T-helper 17 cell (primary cell): ENCODE data around the gene APC. TPM values are rescaled to one million over a fixed set of nuclear protein-coding genes. Genes with fewer than 3 reads are reported as not detected.

ENCODE experiments used
- ATAC-seq: fragments of 150-1000 bp; cut with Tn5 transposase; 2 replicates; pipeline ENCODE4 v1.10.0; 2021; ENCODE audit warnings: mild to moderate bottlenecking, moderate library complexity
- DNase-seq, 3 donors: peaks; one replicate each; pipeline versions ENCODE4 v3.0.0 to v3.0.0-alpha.2; 2020 to 2021
- H3K9me3 ChIP-seq: one replicate; pipeline ENCODE4 v1.7.0; 2013; ENCODE audit warnings: low read length, mild to moderate bottlenecking; ENCODE audit not compliant: control insufficient read depth, poor library complexity, severe bottlenecking
- H3K27ac Mint-ChIP-seq: one replicate; pipeline ENCODE4 v1.8.0; 2022; ENCODE audit warnings: mild to moderate bottlenecking, moderate library complexity, mixed read lengths
- H3K27me3 Mint-ChIP-seq: one replicate; pipeline ENCODE4 v1.8.0; 2022; ENCODE audit warnings: mixed read lengths
- H3K36me3 Mint-ChIP-seq: one replicate; pipeline ENCODE4 v1.8.0; 2022; ENCODE audit warnings: low read depth, mixed read lengths
- H3K4me1 Mint-ChIP-seq: one replicate; pipeline ENCODE4 v1.8.0; 2022; ENCODE audit warnings: mild to moderate bottlenecking, mixed read lengths
- H3K4me3 Mint-ChIP-seq: one replicate; pipeline ENCODE4 v1.8.0; 2022; ENCODE audit warnings: mild to moderate bottlenecking, moderate library complexity, mixed read lengths
- total RNA-seq, 4 donors: library from RNA in 2 of 4; stranded (reverse) in 2 of 4; gene quantifications; one replicate each; pipeline ENCODE4 v1.2.3 and lab custom pipeline; 2022 to 2026

The APC gene
- total RNA-seq (10 to 100 TPM; 31.0 to 33.2 TPM), total RNA-seq (lab: John Stamatoyannopoulos, UW) (67.2 to 93.3 reads per million in 2 donors)

DNA sequence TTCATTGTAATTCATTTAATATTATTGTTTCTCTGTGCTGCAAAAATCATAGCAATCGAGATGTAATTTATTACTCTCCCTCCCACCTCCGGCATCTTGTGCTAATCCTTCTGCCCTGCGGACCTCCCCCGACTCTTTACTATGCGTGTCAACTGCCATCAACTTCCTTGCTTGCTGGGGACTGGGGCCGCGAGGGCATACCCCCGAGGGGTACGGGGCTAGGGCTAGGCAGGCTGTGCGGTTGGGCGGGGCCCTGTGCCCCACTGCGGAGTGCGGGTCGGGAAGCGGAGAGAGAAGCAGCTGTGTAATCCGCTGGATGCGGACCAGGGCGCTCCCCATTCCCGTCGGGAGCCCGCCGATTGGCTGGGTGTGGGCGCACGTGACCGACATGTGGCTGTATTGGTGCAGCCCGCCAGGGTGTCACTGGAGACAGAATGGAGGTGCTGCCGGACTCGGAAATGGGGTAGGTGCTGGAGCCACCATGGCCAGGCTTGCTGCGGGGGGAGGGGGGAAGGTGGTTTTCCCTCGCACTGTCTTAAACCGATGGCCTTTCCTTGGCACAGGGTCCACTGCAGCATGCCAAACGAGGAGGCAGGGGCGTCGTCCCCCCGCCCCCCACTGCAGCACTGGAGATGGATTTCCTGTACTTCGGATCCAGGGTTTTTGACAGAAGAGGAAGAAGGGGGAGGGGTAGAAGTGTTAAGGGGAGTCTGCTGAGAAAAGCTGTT, at the start of gene APC:
Gene APC (plus strand): TSS at position 423 of the 728 bp plus-strand sequence. CDS start 17,006 bp downstream, outside the sequence.
- DNase-seq (peak; percentile 64 to 72 (median 69)), ATAC-seq (peak; percentile 98)
- no peaks in the 10 kb centered on the region for H3K9me3 ChIP-seq
- H3K36me3 Mint-ChIP-seq, result no peaks in the 10 kb centered on the region
- no peaks in the 10 kb centered on the region for H3K27me3 Mint-ChIP-seq
- H3K4me1 Mint-ChIP-seq, result peaks cover 17% of the 10 kb centered on the region
- H3K27ac Mint-ChIP-seq, result peak within 1 kb of the TSS; percentile 91
- peak within 1 kb of the TSS; percentile 98 for H3K4me3 Mint-ChIP-seq

DNA sequence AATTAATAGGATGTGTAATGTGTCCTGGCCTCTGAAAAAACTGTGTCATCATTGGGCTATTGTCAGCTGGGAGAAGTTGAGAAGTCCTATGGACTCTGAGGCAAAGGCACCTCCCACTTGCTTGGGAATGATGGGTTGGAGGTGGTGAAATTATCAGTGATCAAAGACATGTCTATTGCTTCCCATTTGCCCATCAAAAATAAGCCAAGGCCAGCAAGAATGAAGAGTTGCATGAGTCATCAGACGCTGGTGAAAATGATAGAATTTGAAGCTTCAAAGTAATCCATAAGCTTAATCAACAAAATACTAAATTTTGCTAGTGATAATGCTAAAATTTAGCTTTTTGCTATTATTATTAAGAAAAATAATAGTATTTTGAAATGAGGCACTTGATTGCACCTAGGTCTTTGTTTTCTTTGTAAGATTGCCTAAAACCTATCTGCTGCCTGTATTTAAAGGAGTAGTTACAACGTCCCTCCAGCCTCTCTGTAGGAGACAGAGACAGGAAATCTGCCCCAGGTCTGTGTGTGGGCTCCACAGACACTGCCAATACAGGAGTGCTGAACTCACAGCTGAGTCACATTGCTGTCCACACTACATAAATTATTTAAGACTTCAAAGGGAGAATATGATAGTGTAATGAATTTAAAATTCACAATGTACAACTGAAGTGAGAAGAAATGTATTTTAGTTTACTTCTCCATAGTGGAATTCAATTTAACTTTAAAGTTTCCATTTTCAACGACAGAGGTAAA, 48.4 kb upstream of the APC start:
- no peak overlapping the region for H3K4me3 Mint-ChIP-seq
- peaks cover 2% of the 10 kb centered on the region for H3K36me3 Mint-ChIP-seq
- DNase-seq, result no peak
- no peaks in the 10 kb centered on the region for H3K4me1 Mint-ChIP-seq
- H3K9me3 ChIP-seq, result no peaks in the 10 kb centered on the region
- H3K27ac Mint-ChIP-seq, result no peak overlapping the region
- no peak for ATAC-seq
- peaks cover 53% of the 10 kb centered on the region for H3K27me3 Mint-ChIP-seq

DNA sequence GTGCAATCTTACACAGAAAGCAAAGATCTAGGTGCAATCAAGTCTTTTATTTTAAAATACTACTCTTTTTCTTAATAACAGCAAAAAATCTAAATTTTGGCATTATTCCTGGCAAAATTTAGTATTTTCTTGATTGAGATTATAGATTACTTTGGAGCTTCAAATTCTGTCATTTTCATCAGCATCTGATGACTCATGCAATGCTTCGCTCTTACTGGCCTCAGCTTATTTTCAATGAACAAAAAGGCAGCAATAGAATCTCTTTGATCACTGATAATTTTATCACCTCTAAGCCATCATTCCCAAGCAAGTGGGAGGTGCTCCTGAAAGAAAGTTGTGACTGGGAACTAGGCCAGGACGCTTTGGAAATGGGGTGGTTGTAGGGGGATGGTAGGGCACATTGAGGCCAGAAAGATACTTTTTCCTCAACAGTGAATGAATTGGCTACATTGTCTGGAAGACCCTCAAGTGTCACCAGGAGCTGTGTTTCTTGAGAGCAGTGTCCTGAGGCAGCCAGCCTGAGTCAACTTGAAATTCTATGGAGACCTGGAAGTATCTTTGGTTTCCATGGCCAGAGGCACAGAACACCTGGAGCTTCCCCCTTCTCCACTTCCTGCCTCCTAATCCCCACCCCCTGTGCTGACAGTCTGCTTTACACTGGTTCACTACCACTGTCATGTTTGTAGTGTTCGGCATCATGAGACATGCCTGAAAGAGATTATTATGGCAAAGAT, 46.9 kb upstream of the APC start:
- Mint-ChIP-seq H3K27ac (no peak overlapping the region), H3K4me1 (no peaks in the 10 kb centered on the region), H3K4me3 (no peak overlapping the region), H3K36me3 (peaks cover 2% of the 10 kb centered on the region), H3K27me3 (peaks cover 61% of the 10 kb centered on the region)
- ATAC-seq, result no peak
- no peak for DNase-seq
- no peaks in the 10 kb centered on the region for H3K9me3 ChIP-seq

DNA sequence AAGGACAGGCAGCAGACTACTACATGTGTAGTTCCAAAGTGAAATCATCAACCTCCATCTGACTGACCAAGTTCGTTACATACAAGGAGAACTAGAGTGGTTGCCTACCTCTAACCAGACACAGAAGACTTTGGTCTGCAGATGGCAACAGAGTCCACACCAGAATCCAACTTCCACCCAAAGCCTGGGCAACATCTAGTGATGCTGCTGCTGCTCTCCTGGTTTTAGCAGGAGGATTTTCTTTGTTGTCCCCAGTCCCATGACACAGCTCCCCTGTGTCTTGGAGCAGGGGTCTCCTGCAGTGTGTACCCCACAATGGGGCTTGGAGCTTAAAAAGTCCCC, 46.4 kb upstream of the APC start:
- DNase-seq (no peak), ATAC-seq (no peak)
- Mint-ChIP-seq H3K27ac (no peak overlapping the region), H3K27me3 (peaks cover 61% of the 10 kb centered on the region), H3K36me3 (peaks cover 2% of the 10 kb centered on the region), H3K4me3 (no peak overlapping the region), H3K4me1 (no peaks in the 10 kb centered on the region)
- no peaks in the 10 kb centered on the region for H3K9me3 ChIP-seq

DNA sequence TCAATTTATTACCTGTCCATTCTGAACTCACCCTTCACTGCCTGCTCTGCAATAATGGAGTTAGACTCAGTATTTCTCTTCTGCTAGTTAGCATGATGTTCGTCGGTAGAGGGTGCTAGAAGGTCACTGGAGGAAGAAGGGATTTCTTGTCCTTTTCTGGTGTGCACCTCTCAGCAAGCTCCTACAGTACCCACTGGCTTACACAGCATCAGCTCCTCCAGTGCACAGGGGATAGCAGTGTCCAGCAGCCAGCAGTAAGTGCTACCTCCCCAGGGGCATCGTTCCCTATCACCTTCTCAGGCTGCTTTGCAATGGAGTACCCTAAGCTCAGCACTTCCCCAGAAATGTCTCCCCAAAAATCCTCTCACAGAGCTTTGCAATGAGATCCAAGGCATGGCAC, 45.9 kb upstream of the APC start:
- H3K9me3 ChIP-seq, result no peaks in the 10 kb centered on the region
- no peak for DNase-seq
- H3K27ac Mint-ChIP-seq, result no peak overlapping the region
- no peak overlapping the region for H3K4me3 Mint-ChIP-seq
- peak; percentile 37 for ATAC-seq
- no peaks in the 10 kb centered on the region for H3K4me1 Mint-ChIP-seq
- peaks cover 61% of the 10 kb centered on the region for H3K27me3 Mint-ChIP-seq
- H3K36me3 Mint-ChIP-seq, result peaks cover 2% of the 10 kb centered on the region

DNA sequence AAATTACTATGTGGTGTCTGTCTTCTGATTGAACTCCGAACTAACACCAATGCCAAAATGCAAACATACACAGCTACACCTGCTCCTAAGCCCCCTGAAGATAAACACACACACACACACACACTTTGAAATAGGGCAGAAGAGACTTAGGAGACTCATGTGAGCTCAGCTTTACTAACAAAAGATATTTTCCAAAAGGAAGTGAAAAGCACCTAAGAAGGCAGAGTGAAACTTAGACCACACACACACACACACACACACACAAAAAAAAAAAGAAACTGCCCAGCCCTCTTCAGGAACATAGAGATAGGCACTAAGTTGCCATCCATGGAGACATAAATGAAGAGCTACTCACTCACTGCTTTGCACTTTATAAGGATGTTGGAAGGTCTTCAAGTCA, 45.2 kb upstream of the APC start:
- no peaks in the 10 kb centered on the region for H3K9me3 ChIP-seq
- Mint-ChIP-seq H3K4me3 (peak overlapping the region; percentile 60), H3K27me3 (peaks cover 63% of the 10 kb centered on the region), H3K4me1 (no peaks in the 10 kb centered on the region), H3K27ac (no peak overlapping the region), H3K36me3 (peaks cover 2% of the 10 kb centered on the region)
- DNase-seq (no peak), ATAC-seq (no peak)

DNA sequence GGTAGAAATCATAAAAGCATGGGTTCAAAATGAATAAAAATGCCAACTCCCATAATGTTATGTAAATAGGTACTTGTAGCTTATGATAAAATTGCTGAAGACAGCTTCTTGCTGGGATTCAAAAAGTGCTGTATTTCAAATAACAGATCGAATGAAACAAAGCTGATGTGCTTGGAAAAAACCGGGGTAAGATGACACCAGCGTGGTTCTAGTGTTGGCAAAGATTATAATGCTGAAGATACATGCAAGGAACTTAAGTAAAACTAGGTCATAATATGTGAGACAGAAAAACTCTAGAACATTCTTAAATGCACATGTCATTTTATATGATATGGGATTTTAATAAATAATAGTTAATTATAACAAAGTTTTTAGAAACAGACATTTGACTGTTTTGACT, 44.4 kb upstream of the APC start:
- peaks cover 55% of the 10 kb centered on the region for H3K27me3 Mint-ChIP-seq
- no peak for ATAC-seq
- H3K9me3 ChIP-seq, result no peaks in the 10 kb centered on the region
- no peak overlapping the region for H3K4me3 Mint-ChIP-seq
- peaks cover 2% of the 10 kb centered on the region for H3K36me3 Mint-ChIP-seq
- no peaks in the 10 kb centered on the region for H3K4me1 Mint-ChIP-seq
- H3K27ac Mint-ChIP-seq, result no peak overlapping the region
- no peak for DNase-seq

DNA sequence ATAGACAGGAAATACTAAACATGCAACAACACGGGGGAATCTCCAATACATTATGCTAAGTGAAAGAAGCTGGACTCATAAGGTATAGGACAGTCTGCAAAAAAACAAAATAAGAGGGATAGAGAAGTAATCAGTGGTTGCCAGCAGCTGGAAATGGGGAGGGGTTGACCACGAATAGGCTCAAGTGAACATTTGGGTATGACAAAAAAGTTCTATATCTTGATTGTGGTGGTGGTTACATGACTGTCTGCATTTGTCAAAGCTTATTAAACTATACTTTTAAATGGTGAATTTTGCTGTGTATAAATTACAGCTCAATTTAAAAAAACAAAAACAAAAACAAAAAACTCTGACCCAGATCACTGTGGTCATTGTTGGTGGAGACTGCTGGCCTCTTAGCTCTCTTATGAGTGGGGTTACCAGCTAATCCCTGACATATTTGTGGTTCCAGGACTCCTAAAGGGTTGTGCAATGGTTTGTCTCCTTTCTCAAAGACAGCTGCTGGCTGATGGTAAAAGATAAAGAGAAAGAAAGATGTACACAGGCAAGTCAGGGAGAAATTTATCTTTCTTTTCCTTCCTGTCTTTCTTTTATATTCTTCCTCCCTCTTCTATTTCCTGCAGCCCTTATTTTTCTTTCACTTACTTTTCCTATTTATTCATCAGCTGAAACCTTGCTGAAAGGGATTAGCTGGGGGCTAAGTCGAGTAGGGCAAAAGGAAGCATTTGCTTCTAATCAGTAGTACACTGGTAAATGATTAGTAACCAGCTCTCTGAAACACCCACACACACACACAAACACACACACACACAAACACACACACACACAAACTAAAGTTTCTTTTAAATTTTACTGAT, 42.6 kb upstream of the APC start:
- ATAC-seq (no peak), DNase-seq (no peak)
- Mint-ChIP-seq H3K27me3 (peaks cover 51% of the 10 kb centered on the region), H3K4me1 (no peaks in the 10 kb centered on the region), H3K4me3 (no peak overlapping the region), H3K27ac (no peak overlapping the region), H3K36me3 (peaks cover 2% of the 10 kb centered on the region)
- no peaks in the 10 kb centered on the region for H3K9me3 ChIP-seq

DNA sequence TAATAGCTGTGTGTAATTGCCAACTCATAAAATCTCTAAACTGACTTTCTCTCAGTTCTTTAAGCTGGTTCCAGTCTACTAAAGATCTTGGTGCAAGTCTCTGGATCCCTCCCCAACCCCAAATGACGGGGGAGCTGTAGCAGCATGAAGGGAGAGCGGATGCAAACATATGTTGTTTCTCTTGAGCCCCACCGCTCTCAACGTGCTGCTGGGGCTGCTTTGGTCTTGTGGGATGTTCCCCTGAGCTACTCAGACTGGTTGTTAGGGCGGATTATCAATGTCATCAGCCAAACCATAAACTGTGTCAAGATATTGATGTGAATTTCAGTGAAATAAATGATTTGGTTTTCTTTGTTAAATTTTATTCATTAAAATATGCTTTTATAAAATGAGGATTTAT, 40.9 kb upstream of the APC start:
- Mint-ChIP-seq H3K27me3 (peaks cover 49% of the 10 kb centered on the region), H3K4me1 (no peaks in the 10 kb centered on the region), H3K36me3 (peaks cover 2% of the 10 kb centered on the region), H3K4me3 (no peak overlapping the region), H3K27ac (no peak overlapping the region)
- no peaks in the 10 kb centered on the region for H3K9me3 ChIP-seq
- ATAC-seq (no peak), DNase-seq (no peak)

DNA sequence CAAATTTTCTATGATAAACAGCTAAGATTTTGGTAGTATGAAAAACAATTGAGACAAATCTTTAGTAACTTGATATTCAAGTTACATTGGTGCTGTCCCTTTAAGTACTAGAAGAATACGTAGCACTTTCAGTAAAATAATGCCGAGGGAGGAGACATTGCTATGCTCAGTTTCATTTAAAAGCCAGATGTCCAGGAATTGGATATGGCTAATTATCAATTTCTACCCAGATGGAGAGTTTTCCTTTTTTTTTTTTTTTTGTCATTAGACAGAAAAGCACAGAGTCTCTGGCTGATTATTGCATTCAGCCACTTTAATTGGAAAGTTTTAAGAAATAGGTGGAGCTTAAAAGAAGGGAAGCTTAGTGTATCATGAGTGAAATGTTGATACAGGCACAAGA, 40.4 kb upstream of the APC start:
- no peaks in the 10 kb centered on the region for H3K9me3 ChIP-seq
- Mint-ChIP-seq H3K27me3 (peaks cover 43% of the 10 kb centered on the region), H3K4me1 (no peaks in the 10 kb centered on the region), H3K4me3 (no peak overlapping the region), H3K27ac (no peak overlapping the region), H3K36me3 (peaks cover 2% of the 10 kb centered on the region)
- DNase-seq (no peak), ATAC-seq (no peak)

DNA sequence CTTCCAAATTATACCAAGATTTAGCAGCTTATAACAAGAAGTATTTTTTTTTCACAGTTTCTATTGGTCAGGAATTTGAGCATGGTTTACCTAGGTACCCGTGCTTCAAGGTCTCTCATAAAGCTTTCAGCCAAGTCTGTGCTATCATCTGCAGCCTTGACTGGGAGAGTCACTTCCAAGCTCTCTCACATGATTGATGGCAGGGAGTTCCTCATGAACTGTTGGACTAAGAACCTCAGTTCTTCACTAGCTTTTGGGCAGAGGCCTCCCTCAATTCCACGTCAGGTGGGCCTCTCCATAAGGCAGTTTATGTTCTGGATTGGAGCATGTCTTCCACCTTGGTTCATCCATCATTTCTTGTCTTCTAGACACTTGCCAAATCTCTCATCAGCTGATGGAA, 39.9 kb upstream of the APC start:
- DNase-seq, result no peak
- Mint-ChIP-seq H3K4me1 (no peaks in the 10 kb centered on the region), H3K36me3 (no peaks in the 10 kb centered on the region), H3K27ac (no peak overlapping the region), H3K27me3 (peaks cover 38% of the 10 kb centered on the region), H3K4me3 (no peak overlapping the region)
- no peak for ATAC-seq
- H3K9me3 ChIP-seq, result no peaks in the 10 kb centered on the region

DNA sequence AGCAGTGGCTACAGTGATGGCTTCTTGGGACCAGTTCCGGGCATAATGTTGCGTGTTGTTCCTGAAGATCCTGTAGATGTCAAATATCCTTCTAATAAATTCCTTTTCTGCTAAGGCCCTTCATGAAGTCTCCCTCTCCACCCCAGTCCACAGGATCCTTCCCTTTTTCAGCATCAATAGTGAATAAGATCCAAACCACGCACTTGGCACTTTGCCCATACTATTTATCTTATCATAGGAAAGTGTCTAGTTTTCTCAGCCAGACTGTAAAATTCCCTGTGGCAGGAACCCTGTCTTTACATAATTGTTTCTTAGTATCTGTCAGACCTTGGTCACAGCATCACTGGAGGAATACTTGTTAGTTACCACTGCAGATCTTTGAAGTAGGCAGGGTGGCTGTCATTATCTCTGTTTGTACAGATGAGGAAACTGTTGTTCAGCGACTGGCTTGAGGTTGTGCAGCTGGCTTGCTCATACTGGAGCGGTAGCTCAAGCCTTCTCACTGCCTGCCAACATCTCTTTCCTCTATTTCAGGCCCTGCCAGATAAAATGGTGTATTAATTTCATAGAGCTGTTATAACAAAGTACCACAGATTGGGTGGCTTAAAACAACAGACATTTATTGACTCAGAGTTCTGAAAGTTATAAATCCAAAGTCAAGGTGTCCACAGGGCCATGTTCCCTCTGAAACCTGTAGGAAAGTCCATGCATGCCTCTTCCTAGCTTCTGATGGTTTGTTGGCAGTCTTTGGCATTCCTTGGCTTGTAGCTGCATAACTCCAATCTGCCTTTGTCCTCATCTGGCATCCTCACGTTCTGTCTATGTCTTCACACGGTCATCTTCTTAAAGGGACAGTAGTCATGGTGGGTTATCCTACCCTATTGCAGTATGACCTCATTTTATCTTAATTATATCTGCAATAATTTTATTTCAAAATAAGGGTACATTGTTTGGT, 33.5 kb upstream of the APC start:
- DNase-seq (no peak), ATAC-seq (no peak)
- Mint-ChIP-seq H3K27ac (no peak overlapping the region), H3K27me3 (peaks cover 24% of the 10 kb centered on the region), H3K4me1 (peaks cover 24% of the 10 kb centered on the region), H3K4me3 (no peak overlapping the region), H3K36me3 (no peaks in the 10 kb centered on the region)
- H3K9me3 ChIP-seq, result no peaks in the 10 kb centered on the region
